Karpas-422 (cell line): ENCODE results near the gene KRTAP1-4. TPM values are rescaled to one million over a fixed set of nuclear protein-coding genes. Genes with fewer than 3 reads are reported as not detected.

Source experiments
- DNase-seq: peaks from one replicate; pipeline ENCODE4 v3.0.0-alpha.2; 2015
- H2AFZ ChIP-seq: fragments of 200-600 bp; sonication (generic); 2 replicates; pipeline ENCODE4 v1.6.1; 2014; ENCODE audit warnings: antibody characterized with exemption, low read length, mixed read lengths
- H3K27ac ChIP-seq: fragments of 200-600 bp; sonication (generic); 2 replicates; pipeline ENCODE4 v1.5.1; 2014; ENCODE audit warnings: mild to moderate bottlenecking, low read length, moderate library complexity
- H3K27me3 ChIP-seq: fragments of 200-600 bp; sonication (generic); 2 replicates; pipeline ENCODE4 v1.6.1; 2014; ENCODE audit warnings: low read length, mixed read lengths
- H3K36me3 ChIP-seq: fragments of 200-600 bp; sonication (generic); 2 replicates; pipeline ENCODE4 v1.6.1; 2014; ENCODE audit warnings: low read length, mixed read lengths; ENCODE audit not compliant: insufficient read depth
- H3K4me1 ChIP-seq: fragments of 200-600 bp; sonication (generic); 2 replicates; pipeline ENCODE4 v1.6.1; 2014; ENCODE audit warnings: mild to moderate bottlenecking, low read length, mixed read lengths
- H3K4me2 ChIP-seq: fragments of 200-600 bp; sonication (generic); 2 replicates; pipeline ENCODE4 v1.6.1; 2014; ENCODE audit warnings: low read length, low read depth, mild to moderate bottlenecking; ENCODE audit not compliant: poor library complexity, severe bottlenecking
- H3K4me3 ChIP-seq: fragments of 200-600 bp; sonication (generic); 2 replicates; pipeline ENCODE4 v1.5.1; 2014; ENCODE audit warnings: mild to moderate bottlenecking, antibody characterized with exemption, low read length, mixed read lengths
- H3K79me2 ChIP-seq: fragments of 200-600 bp; sonication (generic); 2 replicates; pipeline ENCODE4 v1.6.1; 2014; ENCODE audit warnings: mild to moderate bottlenecking, low read length, mixed read lengths
- H3K9ac ChIP-seq: fragments of 200-600 bp; sonication (generic); 2 replicates; pipeline ENCODE4 v1.6.0; 2014; ENCODE audit warnings: low read length
- H3K9me2 ChIP-seq: fragments of 200-600 bp; sonication (generic), shearing (Covaris generic); replicated peaks from 2 replicates; pipeline ENCODE4 v1.6.0; 2014; ENCODE audit warnings: mild to moderate bottlenecking, low read length, moderate library complexity; ENCODE audit not compliant: insufficient read depth
- H3K9me3 ChIP-seq: fragments of 300-700, 200-600 bp; sonication (generic); 2 replicates; pipeline ENCODE4 v1.6.1; 2014; ENCODE audit warnings: low read length, mixed read lengths
- H4K20me1 ChIP-seq: fragments of 200-600 bp; sonication (generic); 2 replicates; pipeline ENCODE4 v1.6.1; 2014; ENCODE audit warnings: mild to moderate bottlenecking, antibody characterized with exemption, low read length, low read depth; ENCODE audit not compliant: insufficient read depth
- total RNA-seq: library from RNA; depleted of rRNA; stranded (reverse); fragments of >200 nt; shearing (Covaris generic); gene quantifications from 2 replicates; pipeline ENCODE4 v1.2.3, GENCODE V29; 2014; ENCODE audit warnings: low replicate concordance

Gene KRTAP1-4
- total RNA-seq, 1 experiment from 2014 or later: not detected

- DNase-seq: no peak
- Histone ChIP-seq H3K9me2 (no peaks in the 10 kb centered on the region), H2AFZ (no peak overlapping the region), H3K9ac (no peak overlapping the region), H3K4me3 (no peak overlapping the region), H3K4me2 (no peak overlapping the region), H3K36me3 (no peaks in the 10 kb centered on the region), H3K9me3 (no peaks in the 10 kb centered on the region), H3K4me1 (no peaks in the 10 kb centered on the region), H3K79me2 (no peaks in the 10 kb centered on the region), H3K27ac (no peak overlapping the region), H4K20me1 (no peaks in the 10 kb centered on the region), H3K27me3 (no peaks in the 10 kb centered on the region)
Measured at GRCh38 chr17:41016578-41017215, 13.3 kb downstream of the KRTAP1-4 start.

- peak; percentile 41 for DNase-seq
- Histone ChIP-seq H4K20me1 (no peaks in the 10 kb centered on the region), H2AFZ (no peak overlapping the region)
Measured at GRCh38 chr17:41015454-41015853, 14.5 kb downstream of the KRTAP1-4 start.

GRCh38 chr17:41013606-41014005 lies 16.4 kb downstream of the KRTAP1-4 start:
- Histone ChIP-seq H3K79me2 (no peaks in the 10 kb centered on the region), H2AFZ (no peak overlapping the region), H3K36me3 (no peaks in the 10 kb centered on the region), H3K9me3 (no peaks in the 10 kb centered on the region), H3K4me2 (no peak overlapping the region), H3K27me3 (no peaks in the 10 kb centered on the region), H4K20me1 (no peaks in the 10 kb centered on the region), H3K4me3 (no peak overlapping the region), H3K9me2 (no peaks in the 10 kb centered on the region), H3K27ac (no peak overlapping the region), H3K9ac (no peak overlapping the region), H3K4me1 (no peaks in the 10 kb centered on the region)
- no peak for DNase-seq

More at GRCh38 chr17:41015454-41015853, 14.5 kb downstream of the KRTAP1-4 start:
- H3K36me3 ChIP-seq: no peaks in the 10 kb centered on the region
- no peak overlapping the region for H3K4me2 ChIP-seq
- H3K9me2 ChIP-seq: no peaks in the 10 kb centered on the region
- H3K4me1 ChIP-seq: no peaks in the 10 kb centered on the region
- H3K27me3 ChIP-seq: no peaks in the 10 kb centered on the region
- H3K9me3 ChIP-seq: no peaks in the 10 kb centered on the region
- no peak overlapping the region for H3K4me3 ChIP-seq
- H3K79me2 ChIP-seq: no peaks in the 10 kb centered on the region
- H3K9ac ChIP-seq: no peak overlapping the region
- no peak overlapping the region for H3K27ac ChIP-seq

GRCh38 chr17:41013181-41013580 lies 16.8 kb downstream of the KRTAP1-4 start:
- Histone ChIP-seq H3K36me3 (no peaks in the 10 kb centered on the region), H4K20me1 (no peaks in the 10 kb centered on the region), H3K79me2 (no peaks in the 10 kb centered on the region), H3K27ac (no peak overlapping the region), H3K4me2 (no peak overlapping the region), H3K9me3 (no peaks in the 10 kb centered on the region), H3K4me3 (no peak overlapping the region), H3K9me2 (no peaks in the 10 kb centered on the region), H3K27me3 (no peaks in the 10 kb centered on the region), H2AFZ (no peak overlapping the region), H3K4me1 (no peaks in the 10 kb centered on the region), H3K9ac (no peak overlapping the region)
- no peak for DNase-seq

GRCh38 chr17:41012326-41013120 lies 17.5 kb downstream of the KRTAP1-4 start:
- DNase-seq: no peak
- Histone ChIP-seq H3K4me3 (no peak overlapping the region), H3K9me3 (no peaks in the 10 kb centered on the region), H3K27me3 (no peaks in the 10 kb centered on the region), H3K27ac (no peak overlapping the region), H4K20me1 (no peaks in the 10 kb centered on the region), H3K79me2 (no peaks in the 10 kb centered on the region), H3K9me2 (no peaks in the 10 kb centered on the region), H3K4me2 (no peak overlapping the region), H3K36me3 (no peaks in the 10 kb centered on the region), H3K9ac (no peak overlapping the region), H3K4me1 (no peaks in the 10 kb centered on the region), H2AFZ (no peak overlapping the region)

- H3K9me2 ChIP-seq: no peaks in the 10 kb centered on the region
- no peak overlapping the region for H3K27ac ChIP-seq
- no peaks in the 10 kb centered on the region for H3K79me2 ChIP-seq
- no peak overlapping the region for H3K9ac ChIP-seq
- no peak overlapping the region for H3K4me3 ChIP-seq
- DNase-seq: no peak
- no peak overlapping the region for H3K4me2 ChIP-seq
- H3K36me3 ChIP-seq: no peaks in the 10 kb centered on the region
- no peaks in the 10 kb centered on the region for H3K4me1 ChIP-seq
- H3K27me3 ChIP-seq: no peaks in the 10 kb centered on the region
- H3K9me3 ChIP-seq: no peaks in the 10 kb centered on the region
- no peaks in the 10 kb centered on the region for H4K20me1 ChIP-seq
- no peak overlapping the region for H2AFZ ChIP-seq
Measured at GRCh38 chr17:41010441-41010840, 19.6 kb downstream of the KRTAP1-4 start.

GRCh38 chr17:41009936-41010335 lies 20.1 kb downstream of the KRTAP1-4 start:
- Histone ChIP-seq H3K9ac (no peak overlapping the region), H3K9me3 (no peaks in the 10 kb centered on the region), H3K9me2 (no peaks in the 10 kb centered on the region), H3K4me3 (no peak overlapping the region), H3K4me2 (no peak overlapping the region), H3K27me3 (no peaks in the 10 kb centered on the region), H3K36me3 (no peaks in the 10 kb centered on the region), H4K20me1 (no peaks in the 10 kb centered on the region), H3K4me1 (no peaks in the 10 kb centered on the region), H2AFZ (no peak overlapping the region), H3K27ac (no peak overlapping the region), H3K79me2 (no peaks in the 10 kb centered on the region)
- DNase-seq: no peak

GRCh38 chr17:41009301-41009760 lies 20.7 kb downstream of the KRTAP1-4 start:
- Histone ChIP-seq H4K20me1 (no peaks in the 10 kb centered on the region), H3K4me3 (no peak overlapping the region), H3K9me3 (no peaks in the 10 kb centered on the region), H3K36me3 (no peaks in the 10 kb centered on the region), H3K79me2 (no peaks in the 10 kb centered on the region), H3K4me1 (no peaks in the 10 kb centered on the region), H3K27me3 (no peaks in the 10 kb centered on the region), H3K9me2 (no peaks in the 10 kb centered on the region), H3K9ac (no peak overlapping the region), H3K27ac (no peak overlapping the region), H2AFZ (no peak overlapping the region), H3K4me2 (no peak overlapping the region)
- no peak for DNase-seq
